ENCODE measurements around the gene GNAT1. TPM values are rescaled to one million over a fixed set of nuclear protein-coding genes. Genes with fewer than 3 reads are reported as not detected.
"Not testable (repeated sequence)": the region's sequence is repeated elsewhere in the genome, so short reads cannot be mapped to it uniquely, and the experiment has no call there.

Gene GNAT1
- total and polyA plus RNA-seq, 8 donors, result not detected

DNA sequence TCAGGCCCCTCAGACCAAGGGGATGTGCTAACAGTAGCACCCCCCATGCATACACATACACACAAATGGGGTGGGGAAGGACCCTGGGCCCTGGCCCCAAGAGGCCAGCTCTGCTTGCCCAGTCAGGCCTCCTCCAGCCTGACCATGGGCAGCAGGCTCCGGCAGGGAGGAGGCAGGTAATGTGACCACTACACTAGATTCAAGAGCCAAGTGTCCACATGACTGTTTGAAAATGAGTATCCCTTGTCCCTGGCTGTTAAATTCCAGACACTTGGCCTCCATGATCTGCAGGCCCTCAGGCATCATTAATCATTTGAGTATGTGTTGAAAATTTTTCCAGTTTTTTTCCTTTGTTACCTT is 30.7 kb downstream of the GNAT1 start:
- FAIRE-seq (no peak), ATAC-seq (no peak), DNase-seq (peak in 1 of 6 donors; percentile 43)
- intact Hi-C loops (cut with DNase I), result no loop called here
- Histone ChIP-seq H3K27me3 (no peaks in the 10 kb centered on the region), H3K27ac (peak overlapping the region in 2 of 4 donors; percentile 19 to 28), H3K36me3 (peaks cover 0 to 16% (median 0%) of the 10 kb centered on the region in 3 donors), H3K4me1 (peaks cover 0 to 7% (median 0%) of the 10 kb centered on the region in 3 donors), H3K9me3 (no peaks in the 10 kb centered on the region), H3K4me3 (no peak overlapping the region)
- TF ChIP-seq, protein P1, sequence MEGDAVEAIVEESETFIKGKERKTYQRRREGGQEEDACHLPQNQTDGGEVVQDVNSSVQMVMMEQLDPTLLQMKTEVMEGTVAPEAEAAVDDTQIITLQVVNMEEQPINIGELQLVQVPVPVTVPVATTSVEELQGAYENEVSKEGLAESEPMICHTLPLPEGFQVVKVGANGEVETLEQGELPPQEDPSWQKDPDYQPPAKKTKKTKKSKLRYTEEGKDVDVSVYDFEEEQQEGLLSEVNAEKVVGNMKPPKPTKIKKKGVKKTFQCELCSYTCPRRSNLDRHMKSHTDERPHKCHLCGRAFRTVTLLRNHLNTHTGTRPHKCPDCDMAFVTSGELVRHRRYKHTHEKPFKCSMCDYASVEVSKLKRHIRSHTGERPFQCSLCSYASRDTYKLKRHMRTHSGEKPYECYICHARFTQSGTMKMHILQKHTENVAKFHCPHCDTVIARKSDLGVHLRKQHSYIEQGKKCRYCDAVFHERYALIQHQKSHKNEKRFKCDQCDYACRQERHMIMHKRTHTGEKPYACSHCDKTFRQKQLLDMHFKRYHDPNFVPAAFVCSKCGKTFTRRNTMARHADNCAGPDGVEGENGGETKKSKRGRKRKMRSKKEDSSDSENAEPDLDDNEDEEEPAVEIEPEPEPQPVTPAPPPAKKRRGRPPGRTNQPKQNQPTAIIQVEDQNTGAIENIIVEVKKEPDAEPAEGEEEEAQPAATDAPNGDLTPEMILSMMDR (IDR thresholded peaks at IDR 0.05), result peak in 1 of 4 donors; percentile 1
- WGBS, 2 donors, result 34 to 44% methylated on average over 1 of the region's 1 CpG

DNA sequence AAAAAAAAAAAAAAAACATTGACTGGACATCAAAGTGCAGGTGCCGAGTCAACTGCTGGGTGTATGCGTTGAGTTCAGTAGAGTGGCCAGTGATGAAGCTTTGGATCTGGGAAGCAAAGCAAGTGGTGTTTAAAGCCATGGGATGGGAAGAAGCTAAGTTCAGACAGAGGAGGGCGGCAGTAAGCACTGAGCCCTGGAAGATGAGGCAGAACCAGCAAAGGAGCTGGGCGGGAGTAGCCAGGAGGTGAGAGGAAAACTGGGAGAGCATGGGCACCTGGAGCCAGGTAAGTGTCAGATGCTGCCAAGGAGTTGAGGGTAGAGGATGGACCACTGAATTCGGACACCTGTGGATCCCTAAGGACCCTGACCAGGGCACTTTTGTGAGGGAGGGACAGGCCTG is 33.2 kb downstream of the GNAT1 start:
- ATAC-seq (no peak), FAIRE-seq (no peak), DNase-seq (no peak)
- Histone ChIP-seq H3K27me3 (no peaks in the 10 kb centered on the region), H3K9me3 (no peaks in the 10 kb centered on the region), H3K4me1 (peaks cover 0 to 7% (median 7%) of the 10 kb centered on the region in 3 donors), H3K4me3 (no peak overlapping the region), H3K27ac (no peak overlapping the region), H3K36me3 (no peaks in the 10 kb centered on the region)
- TF ChIP-seq, protein P1 (IDR thresholded peaks at IDR 0.05), result no peak
- 56 to 74% methylated on average over 5 of the region's 5 CpGs for WGBS, 2 donors
- intact Hi-C loops (cut with DNase I), result loop anchor here in 2 of 3 donors (2.0 to 5.0 kb wide), 2 partner anchors 30 to 48 kb away; no protein-coding TSS in a partner anchor

DNA sequence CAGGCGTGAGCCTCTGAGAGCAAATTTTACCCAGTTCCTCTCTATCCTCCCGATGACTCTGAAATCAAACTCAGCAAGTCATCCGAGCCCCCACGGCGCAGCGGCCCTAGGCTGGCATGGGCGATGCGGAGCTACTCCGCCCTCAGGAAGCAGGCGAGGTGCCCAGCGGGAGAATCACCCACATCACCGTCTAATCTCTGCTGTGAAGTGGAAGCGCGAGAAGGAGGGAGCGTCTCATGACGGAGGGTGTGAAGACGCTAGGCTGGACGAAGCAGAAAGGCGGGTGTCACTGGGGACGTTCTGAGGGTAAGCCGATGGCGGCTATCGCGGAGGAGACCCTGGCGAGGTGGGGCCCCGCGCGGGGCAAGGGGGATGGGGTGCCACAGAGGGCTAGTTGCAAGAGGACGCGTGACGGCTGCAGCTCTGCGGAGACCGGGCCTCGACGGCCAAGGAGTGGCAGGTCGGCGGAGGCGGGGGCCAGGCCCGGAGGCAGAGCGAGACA is 35.5 kb downstream of the GNAT1 start:
- Histone ChIP-seq H3K4me3 (peak overlapping the region; percentile 5 to 65 (median 52)), H3K4me1 (peaks cover 0 to 7% (median 4%) of the 10 kb centered on the region in 3 donors), H3K27ac (peak overlapping the region in 3 of 4 donors; percentile 13 to 32 (median 22)), H3K9me3 (no peaks in the 10 kb centered on the region), H3K27me3 (no peaks in the 10 kb centered on the region), H3K36me3 (no peaks in the 10 kb centered on the region)
- DNase-seq (no peak), ATAC-seq (peak; percentile 6 to 24 (median 8)), FAIRE-seq (no peak)
- WGBS, 2 donors, result 1 to 2% methylated on average over 40 of the region's 40 CpGs
- TF ChIP-seq, protein P1 (IDR thresholded peaks at IDR 0.05), result no peak
- intact Hi-C loops (cut with DNase I), result loop anchor here in 2 of 3 donors (2.0 to 5.0 kb wide), 2 partner anchors 32 to 45 kb away; no protein-coding TSS in a partner anchor

DNA sequence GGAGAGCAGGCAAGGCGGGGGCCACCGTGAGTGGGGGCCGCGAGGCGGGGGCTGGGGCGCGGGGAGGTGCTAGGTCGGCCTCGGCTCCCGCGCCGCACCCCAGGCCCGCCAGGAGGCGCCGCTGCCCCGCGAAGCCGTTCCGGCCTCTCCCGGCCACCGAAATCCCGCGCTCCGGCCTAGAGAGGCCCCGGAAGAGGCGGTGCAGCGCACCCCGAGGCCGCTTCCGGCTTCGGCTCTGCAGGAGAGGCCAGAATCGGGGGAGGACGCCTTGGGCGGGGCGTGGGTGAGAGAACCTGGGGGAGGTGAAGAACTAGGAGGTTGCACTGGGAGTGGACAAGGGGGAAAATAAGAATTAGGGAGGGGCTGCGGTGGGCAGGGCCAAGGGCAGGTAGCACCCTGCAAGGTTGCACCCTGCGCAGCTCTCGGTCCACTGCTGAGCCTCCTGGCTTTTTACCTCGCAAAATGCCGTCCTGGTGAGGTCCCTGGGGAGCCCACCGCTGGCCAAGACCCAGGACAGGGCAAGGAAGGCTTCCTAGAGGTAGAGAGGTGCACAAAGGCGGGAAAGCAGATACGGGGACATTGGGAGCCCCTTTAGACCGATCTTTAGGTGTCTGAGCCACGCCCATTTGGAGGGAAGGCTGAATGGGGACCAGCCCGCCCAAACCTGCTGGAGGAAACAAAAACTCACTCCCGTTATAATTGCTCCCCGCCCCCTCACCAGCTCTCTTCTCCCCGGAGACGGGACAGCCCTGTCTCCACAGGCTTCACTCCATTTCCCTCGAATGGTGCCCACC is 36.2 kb downstream of the GNAT1 start:
- intact Hi-C loops (cut with DNase I), result loop anchor here in 2 of 3 donors (2.0 to 5.0 kb wide), 2 partner anchors 33 to 45 kb away; no protein-coding TSS in a partner anchor
- TF ChIP-seq, protein P1 (IDR thresholded peaks at IDR 0.05), result peak; percentile 78 to 93 (median 87)
- peak overlapping the region; percentile 43 to 65 (median 52) for H3K4me3 ChIP-seq
- 0 to 1% methylated on average over 40 to 51 of the region's 51 CpGs for WGBS, 2 donors
- FAIRE-seq, result no peak
- H3K9me3 ChIP-seq, result no peaks in the 10 kb centered on the region
- H3K4me1 ChIP-seq, result peaks cover 0 to 7% (median 4%) of the 10 kb centered on the region in 3 donors
- H3K27ac ChIP-seq, result peak overlapping the region; percentile 68 to 84 (median 84)
- peak; percentile 94 to 98 (median 95) for DNase-seq
- ATAC-seq, result peak; percentile 88 to 92 (median 91)
- no peaks in the 10 kb centered on the region for H3K36me3 ChIP-seq
- no peaks in the 10 kb centered on the region for H3K27me3 ChIP-seq

DNA sequence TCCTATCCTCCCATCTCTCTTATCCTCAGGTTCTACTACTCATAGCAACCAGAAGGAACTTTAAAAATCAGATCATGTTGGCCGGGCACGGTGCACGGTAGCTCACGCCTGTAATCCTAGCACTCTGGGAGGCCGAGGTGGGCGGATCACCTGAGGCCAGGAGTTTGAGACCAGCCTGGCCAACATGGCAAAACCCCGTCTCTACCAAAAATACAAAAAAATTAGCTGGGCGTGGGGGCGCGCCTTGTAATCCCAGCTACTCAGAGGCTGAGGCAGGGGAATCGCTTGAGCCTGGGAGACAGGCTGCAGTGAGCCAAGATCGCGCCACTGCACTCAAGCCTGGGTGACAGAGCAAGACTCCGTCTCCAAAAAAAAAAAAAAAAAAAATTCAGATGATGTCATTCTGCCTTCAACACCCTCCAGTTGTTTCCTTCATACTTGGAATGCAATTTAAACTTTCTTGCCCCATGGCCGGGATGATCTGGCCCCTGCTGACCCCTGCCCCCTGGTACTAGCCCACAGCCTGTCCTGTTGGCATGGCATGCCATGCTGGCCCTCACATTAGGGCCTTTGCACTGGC is 36.9 kb downstream of the GNAT1 start:
- intact Hi-C loops (cut with DNase I), result loop anchor here in 2 of 3 donors (5.0 kb wide), 1 partner anchor 44 kb away; no protein-coding TSS in a partner anchor
- DNase-seq, H3K4me1 ChIP-seq, H3K27me3 ChIP-seq, H3K9me3 ChIP-seq, ATAC-seq, H3K36me3 ChIP-seq, FAIRE-seq: not testable (repeated sequence)
- Histone ChIP-seq H3K27ac (peak overlapping the region; percentile 68 to 84 (median 84)), H3K4me3 (peak overlapping the region; percentile 43 to 65 (median 52))
- 45% methylated on average over 14 to 15 of the region's 15 CpGs for WGBS, 2 donors

Measured in pancreas (tissue), 10 donors.